ENCODE data around the gene PTPRA. TPM values are rescaled to one million over a fixed set of nuclear protein-coding genes. Genes with fewer than 3 reads are reported as not detected.
A peak's percentile ranks its signal among the peaks of the same experiment; 100 is the strongest.

PTPRA gene
- total and polyA plus RNA-seq, 9 of the 15 experiments (the other 6 are each of a cell fraction or from before 2014, with no cell fraction given) = 3.4 to 80.5 (median 28.0) TPM

DNA sequence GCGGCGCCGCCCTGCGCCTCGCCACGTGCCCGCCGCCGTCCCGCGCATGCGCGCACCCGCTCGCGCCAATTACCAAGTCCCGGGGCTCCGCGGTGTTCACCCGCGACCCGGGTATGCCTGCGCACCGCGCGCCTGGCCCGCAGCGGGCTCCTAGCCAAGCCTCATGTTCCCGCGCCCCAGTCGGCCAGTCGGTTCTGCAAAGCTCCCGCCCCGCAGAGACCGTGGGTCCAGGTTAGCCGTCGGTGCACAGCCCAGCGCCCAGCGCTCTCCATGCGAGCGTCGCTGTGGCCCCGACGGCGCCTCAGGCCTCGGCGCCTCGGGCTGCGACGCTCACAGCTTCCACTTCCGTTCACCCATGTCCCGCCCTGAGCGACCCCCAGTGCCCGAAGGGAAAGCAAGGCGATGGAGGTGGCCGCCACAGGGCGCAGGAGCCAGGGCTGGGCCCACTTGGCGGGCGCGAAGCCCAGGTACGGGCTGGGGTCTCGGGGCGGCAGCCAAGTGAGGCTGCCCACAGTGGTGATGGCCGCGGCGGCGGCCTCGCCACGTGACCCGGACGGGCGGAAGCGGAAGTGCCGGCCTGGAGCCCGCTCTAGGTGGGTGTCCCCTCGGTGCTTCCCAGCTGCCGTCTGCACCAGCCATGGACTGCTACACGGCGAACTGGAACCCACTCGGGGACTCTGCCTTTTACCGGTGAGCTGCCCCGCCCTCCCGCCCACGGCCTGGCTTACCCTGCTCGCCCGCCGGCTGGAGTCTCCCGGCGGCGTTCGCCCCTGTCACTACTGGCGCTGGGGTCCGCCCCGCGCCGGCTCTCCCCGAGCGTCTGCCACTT lies 32.9 kb upstream of the PTPRA start, which contains the start of the genes PCED1A and VPS16 (continued):
- no peak; the same call in 1 of the 2 replicates for TF ChIP-seq ETV5 (CRISPR knock-in tag; IDR thresholded peaks at IDR 0.05; ENCODE audit: low read depth)
- TF ChIP-seq KLF13 (tag; IDR thresholded peaks at IDR 0.05; ENCODE audit: borderline replicate concordance, low read depth) = no peak
- TF ChIP-seq ZNF696 (CRISPR knock-in tag; conservative IDR thresholded peaks at IDR 0.05) = no peak
- no peak for TF ChIP-seq RAD21 (CRISPR knock-in tag; conservative IDR thresholded peaks at IDR 0.05 in 1 of 2, IDR thresholded peaks at IDR 0.05 in 1 of 2)
- TF ChIP-seq IFI16 (CRISPR knock-in tag; IDR thresholded peaks at IDR 0.05) = no peak
- TF ChIP-seq BACH1 (tag; IDR thresholded peaks at IDR 0.05) = no peak
- TF ChIP-seq MIER1 (IDR thresholded peaks at IDR 0.05; ENCODE audit: low read depth) = no peak
- TF ChIP-seq CCAR2 (IDR thresholded peaks at IDR 0.05; ENCODE audit: low read depth, low read length) = no peak
- TF ChIP-seq, protein P1, sequence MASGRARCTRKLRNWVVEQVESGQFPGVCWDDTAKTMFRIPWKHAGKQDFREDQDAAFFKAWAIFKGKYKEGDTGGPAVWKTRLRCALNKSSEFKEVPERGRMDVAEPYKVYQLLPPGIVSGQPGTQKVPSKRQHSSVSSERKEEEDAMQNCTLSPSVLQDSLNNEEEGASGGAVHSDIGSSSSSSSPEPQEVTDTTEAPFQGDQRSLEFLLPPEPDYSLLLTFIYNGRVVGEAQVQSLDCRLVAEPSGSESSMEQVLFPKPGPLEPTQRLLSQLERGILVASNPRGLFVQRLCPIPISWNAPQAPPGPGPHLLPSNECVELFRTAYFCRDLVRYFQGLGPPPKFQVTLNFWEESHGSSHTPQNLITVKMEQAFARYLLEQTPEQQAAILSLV (tag; IDR thresholded peaks at IDR 0.05) = no peak
- TF ChIP-seq HNRNPL (IDR thresholded peaks at IDR 0.05; ENCODE audit: low read depth, low read length) = no peak
- peak; percentile 97 for TF ChIP-seq GABPA (tag; conservative IDR thresholded peaks at IDR 0.05; ENCODE audit: low read depth)
- no peak for TF ChIP-seq ATF1 (CRISPR knock-in tag; IDR thresholded peaks at IDR 0.05)
- TF ChIP-seq ATF1 (tag; IDR thresholded peaks at IDR 0.05) = peak; percentile 56; the same call in 1 of the 2 replicates
- TF ChIP-seq ZNF76 (CRISPR knock-in tag; IDR thresholded peaks at IDR 0.05; ENCODE audit: borderline replicate concordance) = 0 out of 2 replicates have a peak, but pooled peaks have one; percentile 37
- TF ChIP-seq ZFX (CRISPR knock-in tag; IDR thresholded peaks at IDR 0.05) = peak; percentile 96
- TF ChIP-seq ZNF12 (CRISPR knock-in tag; IDR thresholded peaks at IDR 0.05) = no peak
- no peak for TF ChIP-seq ZNF143 (CRISPR knock-in tag; IDR thresholded peaks at IDR 0.05)
- TF ChIP-seq ZC3H11A (IDR thresholded peaks at IDR 0.05; ENCODE audit: low read depth, low read length) = no peak
- TF ChIP-seq, protein P2, sequence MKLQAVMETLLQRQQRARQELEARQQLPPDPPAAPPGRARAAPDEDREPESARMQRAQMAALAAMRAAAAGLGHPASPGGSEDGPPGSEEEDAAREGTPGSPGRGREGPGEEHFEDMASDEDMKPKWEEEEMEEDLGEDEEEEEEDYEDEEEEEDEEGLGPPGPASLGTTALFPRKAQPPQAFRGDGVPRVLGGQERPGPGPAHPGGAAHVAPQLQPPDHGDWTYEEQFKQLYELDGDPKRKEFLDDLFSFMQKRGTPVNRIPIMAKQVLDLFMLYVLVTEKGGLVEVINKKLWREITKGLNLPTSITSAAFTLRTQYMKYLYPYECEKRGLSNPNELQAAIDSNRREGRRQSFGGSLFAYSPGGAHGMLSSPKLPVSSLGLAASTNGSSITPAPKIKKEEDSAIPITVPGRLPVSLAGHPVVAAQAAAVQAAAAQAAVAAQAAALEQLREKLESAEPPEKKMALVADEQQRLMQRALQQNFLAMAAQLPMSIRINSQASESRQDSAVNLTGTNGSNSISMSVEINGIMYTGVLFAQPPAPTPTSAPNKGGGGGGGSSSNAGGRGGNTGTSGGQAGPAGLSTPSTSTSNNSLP (IDR thresholded peaks at IDR 0.05; ENCODE audit: borderline replicate concordance, low read depth, low read length) = no peak
- TF ChIP-seq ASH1L (IDR thresholded peaks at IDR 0.05; ENCODE audit: borderline replicate concordance, low read depth, partially characterized antibody) = no peak
- TF ChIP-seq NR2C2 (CRISPR knock-in tag; IDR thresholded peaks at IDR 0.05) = no peak; the same call in none of the 2 replicates
- TF ChIP-seq NR2C2 (tag; IDR thresholded peaks at IDR 0.05) = peak; percentile 35; the same call in 1 of the 2 replicates
- TF ChIP-seq ZZZ3 (IDR thresholded peaks at IDR 0.05) = no peak
- TF ChIP-seq TFAM (CRISPR knock-in tag; conservative IDR thresholded peaks at IDR 0.05) = no peak
- peak; percentile 89 for TF ChIP-seq HCFC1 (IDR thresholded peaks at IDR 0.05; ENCODE audit: low read depth, low read length)
- no peak for TF ChIP-seq HNRNPLL (IDR thresholded peaks at IDR 0.05; ENCODE audit: low read depth, low read length, poor library complexity, severe bottlenecking)
- no peak for TF ChIP-seq PRMT5 (CRISPR knock-in tag; IDR thresholded peaks at IDR 0.05)

Data from K562 (cell line).